H1 (cell line): ENCODE measurements around the gene OR8D2. TPM values are rescaled to one million over a fixed set of nuclear protein-coding genes. Genes with fewer than 3 reads are reported as not detected.

Experiments
- CTCF ChIA-PET: fragments of 300-600 bp; sonication (Branson Sonifier 250); formaldehyde crosslinking; loops from one replicate; lab custom pipeline; 2021; ENCODE audit not compliant: partially characterized antibody; lab: Charles Lee
- POLR2A ChIA-PET: fragments of 300-600 bp; sonication (Branson Sonifier 250); formaldehyde crosslinking; loops from one replicate; lab custom pipeline; 2021; ENCODE audit warnings: inconsistent platforms; ENCODE audit not compliant: partially characterized antibody; lab: Charles Lee
- DNase-seq, 2 experiments: peaks; one replicate each; pipeline versions ENCODE4 v3.0.0 to v3.0.0-alpha.2; 2010 to 2022; ENCODE audit warnings: low spot score in 2 of 2, low read depth in 1 of 2, mixed read lengths in 1 of 2
- FAIRE-seq: peaks from 2 replicates; lab custom pipeline; 2011; peaks lifted over from hg19 to GRCh38; lab: Jason Lieb, UNC
- H2AFZ ChIP-seq: 2 replicates; pipeline ENCODE4 v1.8.1; 2012; ENCODE audit warnings: low read length, inconsistent platforms
- H2AK5ac ChIP-seq: 2 replicates; pipeline ENCODE4 v1.6.1; 2013; ENCODE audit warnings: low read depth, low read length
- H2BK120ac ChIP-seq: replicated peaks from 2 replicates; pipeline ENCODE3; 2013; ENCODE audit warnings: low read depth, low read length, inconsistent platforms
- H2BK12ac ChIP-seq: 2 replicates; pipeline ENCODE4 v1.6.1; 2013; ENCODE audit warnings: low read depth, low read length
- H2BK15ac ChIP-seq: 2 replicates; pipeline ENCODE4 v1.6.1; 2013; ENCODE audit warnings: low read length
- H2BK20ac ChIP-seq: 2 replicates; pipeline ENCODE4 v1.6.1; 2013; ENCODE audit warnings: low read length
- H2BK5ac ChIP-seq: 2 replicates; pipeline ENCODE4 v1.6.1; 2013; ENCODE audit warnings: low read depth, low read length
- H3K14ac ChIP-seq: 2 replicates; pipeline ENCODE4 v1.6.1; 2013; ENCODE audit warnings: inconsistent platforms; ENCODE audit not compliant: insufficient read length
- H3K18ac ChIP-seq: 2 replicates; pipeline ENCODE4 v1.6.1; 2013; ENCODE audit warnings: low read length; ENCODE audit errors: extremely low read depth
- H3K23ac ChIP-seq: 2 replicates; pipeline ENCODE4 v1.6.1; 2013; ENCODE audit warnings: inconsistent platforms; ENCODE audit not compliant: insufficient read length
- H3K23me2 ChIP-seq: 2 replicates; pipeline ENCODE4 v1.6.1; 2013; ENCODE audit warnings: low read depth, low read length
- H3K27ac ChIP-seq: 2 replicates; pipeline ENCODE4 v1.6.1; 2011; ENCODE audit warnings: low read depth, low read length, inconsistent platforms
- H3K27me3 ChIP-seq, 4 experiments: replicated peaks in 1 of 4; 1 replicate in 1 of 4; 2 replicates in 3 of 4; pipeline versions ENCODE4 v1.6.1 to v1.8.1; 2011 to 2013; ENCODE audit warnings: low read length in 3 of 4, mild to moderate bottlenecking in 3 of 4, inconsistent platforms in 2 of 4, mixed read lengths in 2 of 4, moderate library complexity in 1 of 4; ENCODE audit not compliant: control insufficient read depth in 3 of 4, insufficient read depth in 3 of 4; ENCODE audit errors: extremely low read depth in 1 of 4
- H3K36me3 ChIP-seq, 4 experiments: 2 replicates each; pipeline versions ENCODE4 v1.6.1 to v1.8.1; 2011 to 2013; ENCODE audit warnings: mild to moderate bottlenecking in 4 of 4, low read length in 3 of 4, moderate library complexity in 2 of 4, control low read depth in 1 of 4, inconsistent platforms in 1 of 4; ENCODE audit not compliant: insufficient read depth in 4 of 4, control insufficient read depth in 2 of 4
- H3K4ac ChIP-seq: replicated peaks from 2 replicates; pipeline ENCODE3; 2013; ENCODE audit warnings: low read length, low read depth, mixed read lengths, inconsistent platforms; ENCODE audit not compliant: insufficient read length
- H3K4me1 ChIP-seq, 4 experiments: replicated peaks in 1 of 4; 1 replicate in 1 of 4; 2 replicates in 3 of 4; pipeline versions ENCODE4 v1.6.1 to v1.8.1; 2011 to 2013; ENCODE audit warnings: low read length in 3 of 4, inconsistent platforms in 2 of 4, mixed read lengths in 1 of 4; ENCODE audit not compliant: insufficient read depth in 4 of 4, control insufficient read depth in 3 of 4
- H3K4me2 ChIP-seq, 2 experiments: 2 replicates each; pipeline versions ENCODE4 v1.6.1 to v1.8.1; 2011 to 2013; ENCODE audit warnings: low read depth in 2 of 2, low read length in 2 of 2, control low read depth in 1 of 2, inconsistent platforms in 1 of 2, mild to moderate bottlenecking in 1 of 2; ENCODE audit not compliant: insufficient read depth in 1 of 2
- H3K4me3 ChIP-seq, 4 experiments: fragments of 200-600, 300-600 bp in 1 of 4; sonication (generic), shearing (Covaris generic), sonication (Bioruptor Twin) in 1 of 4; 2 replicates each; pipeline versions ENCODE4 v1.5.1 to v1.8.1; 2011 to 2016; ENCODE audit warnings: low read length in 4 of 4, low read depth in 3 of 4, control low read depth in 2 of 4, inconsistent platforms in 2 of 4, mild to moderate bottlenecking in 2 of 4, mixed read lengths in 1 of 4, moderate library complexity in 1 of 4; ENCODE audit not compliant: insufficient read depth in 2 of 4; ENCODE audit errors: extremely low read depth in 1 of 4
- H3K56ac ChIP-seq: replicated peaks from 2 replicates; pipeline ENCODE3; 2013; ENCODE audit warnings: low read depth, mild to moderate bottlenecking, mixed read lengths, low read length, inconsistent platforms; ENCODE audit not compliant: insufficient read length
- H3K79me1 ChIP-seq: 2 replicates; pipeline ENCODE4 v1.6.1; 2013; ENCODE audit warnings: low read depth, low read length, control low read depth
- H3K79me2 ChIP-seq, 2 experiments: 2 replicates each; pipeline versions ENCODE4 v1.6.1 to v1.8.1; 2012 to 2013; ENCODE audit warnings: low read length in 2 of 2, mild to moderate bottlenecking in 2 of 2, inconsistent platforms in 1 of 2; ENCODE audit not compliant: insufficient read depth in 2 of 2, control insufficient read depth in 1 of 2
- H3K9ac ChIP-seq, 4 experiments: replicated peaks in 1 of 4; 1 replicate in 1 of 4; 2 replicates in 3 of 4; pipeline versions ENCODE4 v1.6.1 to v1.8.1; 2011 to 2013; ENCODE audit warnings: low read depth in 3 of 4, low read length in 3 of 4, control low read depth in 2 of 4, mild to moderate bottlenecking in 2 of 4, moderate library complexity in 2 of 4, inconsistent platforms in 1 of 4; ENCODE audit errors: extremely low read depth in 1 of 4
- H3K9me3 ChIP-seq, 2 experiments: 2 replicates each; pipeline versions ENCODE4 v1.6.1 to v1.8.1; 2012 to 2013; ENCODE audit warnings: mild to moderate bottlenecking in 2 of 2, moderate library complexity in 2 of 2, control low read depth in 1 of 2, inconsistent platforms in 1 of 2, low read depth in 1 of 2, low read length in 1 of 2, mixed read lengths in 1 of 2; ENCODE audit not compliant: insufficient read depth in 2 of 2
- H4K20me1 ChIP-seq, 2 experiments: replicated peaks in 1 of 2; 2 replicates each; pipeline versions ENCODE3 to v1.8.1; 2011 to 2013; ENCODE audit warnings: inconsistent platforms in 2 of 2, low read length in 2 of 2, mild to moderate bottlenecking in 1 of 2; ENCODE audit not compliant: insufficient read depth in 2 of 2, control insufficient read depth in 1 of 2
- H4K5ac ChIP-seq: 2 replicates; pipeline ENCODE4 v1.6.1; 2013; ENCODE audit warnings: low read length, low read depth, mixed read lengths, inconsistent platforms; ENCODE audit not compliant: insufficient read length
- H4K8ac ChIP-seq: 2 replicates; pipeline ENCODE4 v1.8.0; 2013; ENCODE audit warnings: mild to moderate bottlenecking, moderate library complexity, low read length, inconsistent platforms; ENCODE audit not compliant: insufficient read depth; ENCODE audit errors: extremely low read depth
- H4K91ac ChIP-seq: replicated peaks from 2 replicates; pipeline ENCODE3; 2013; ENCODE audit warnings: low read length, mixed read lengths, inconsistent platforms; ENCODE audit not compliant: insufficient read length
- CTBP2 ChIP-seq: IDR thresholded peaks from 2 replicates; pipeline ENCODE4 v1.7.0; 2011; ENCODE audit warnings: borderline replicate concordance, mild to moderate bottlenecking, moderate library complexity, mixed read lengths, low read length; ENCODE audit not compliant: insufficient read depth, insufficient read length
- HDAC2 ChIP-seq, 2 experiments: fragments of 300-600 bp in 1 of 2; sonication (generic) in 1 of 2; IDR thresholded peaks; 2 replicates each; pipeline ENCODE4 v1.6.1; 2011 to 2012; ENCODE audit warnings: low read depth in 2 of 2, low read length in 2 of 2, mild to moderate bottlenecking in 2 of 2, moderate library complexity in 2 of 2, borderline replicate concordance in 1 of 2, inconsistent platforms in 1 of 2
- WGBS, 2 experiments: shearing (Covaris generic) in 1 of 2; methylation state at CpG; one replicate each; pipeline versions ENCODE4 v1.1.6 to v1.1.7; 2013 to 2015; ENCODE audit warnings: low lambda C conversion rate in 2 of 2, mixed read lengths in 2 of 2, inconsistent platforms in 1 of 2, low coverage in 1 of 2, missing lambda C conversion rate in 1 of 2; ENCODE audit not compliant: insufficient replicate concordance in 2 of 2, insufficient coverage in 1 of 2, insufficient read length in 1 of 2; ENCODE audit errors: extremely low coverage in 1 of 2, missing lambda C conversion rate in 1 of 2; 5-methylcytosine and 5-hydroxymethylcytosine counted together
- polyA plus RNA-seq, 7 experiments: library from polyadenylated mRNA; depleted of rRNA in 3 of 7; stranded (reverse) in 5 of 7; unstranded in 2 of 7; fragments of >200 nt in 5 of 7; fragments of 200-250 nt in 2 of 7; gene quantifications; 1 replicate in 5 of 7; 2 replicates in 1 of 7; 4 replicates in 1 of 7; pipeline versions ENCODE4 v1.2.1 to v1.2.3, GENCODE V29; 2011 to 2013; ENCODE audit warnings: missing spikeins in 2 of 7, mixed read lengths in 2 of 7
- total RNA-seq: library from RNA; stranded (reverse); fragmentation: NEBNext Ultra II Directional; extraction: Animal tissue kit (Norgen Biotek cat#: 25700); gene quantifications from 2 replicates; pipeline ENCODE4 v1.2.1, GENCODE V29; 2021
- TF ChIP-seq, protein P1 (sequence below): IDR thresholded peaks from 2 replicates; pipeline ENCODE4 v1.6.1; 2011; ENCODE audit warnings: low read length, improper control_type of control experiment

OR8D2 gene
- total and polyA plus RNA-seq, 2 of the 8 experiments (the other 6 are each of a cell fraction or from before 2014, with no cell fraction given), result not detected

DNA sequence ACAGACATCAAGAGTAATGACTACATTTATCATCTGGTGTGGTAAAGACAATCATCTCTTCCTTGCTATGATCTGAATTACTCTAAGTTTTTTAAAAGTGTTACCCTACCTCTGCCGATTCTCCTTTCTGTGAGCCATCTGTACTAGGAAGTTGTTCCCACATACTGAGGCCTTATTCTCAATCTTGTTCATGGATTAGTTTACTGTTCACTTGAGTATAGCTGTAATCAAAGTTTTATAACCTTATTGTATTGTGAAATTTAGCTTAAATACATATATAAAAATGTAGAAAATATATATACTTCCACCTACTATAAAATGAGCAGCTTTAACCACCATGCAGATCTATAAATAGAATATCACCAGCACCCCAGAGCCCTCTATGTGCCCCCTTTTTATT, 2.4 kb upstream of the OR8D2 start:
- FAIRE-seq (no peak), DNase-seq (no peak)
- H2BK120ac ChIP-seq, result no peak overlapping the region
- H3K4me3 ChIP-seq, result no peak overlapping the region
- no peaks in the 10 kb centered on the region for H4K20me1 ChIP-seq
- H3K18ac ChIP-seq, result no peak overlapping the region
- TF ChIP-seq CTBP2 (no peak), HDAC2 (IDR thresholded peaks at IDR 0.05; ENCODE audit: borderline replicate concordance in 1 of 2, low read depth in 2 of 2, low read length in 2 of 2) (no peak)
- TF ChIP-seq, protein P1, sequence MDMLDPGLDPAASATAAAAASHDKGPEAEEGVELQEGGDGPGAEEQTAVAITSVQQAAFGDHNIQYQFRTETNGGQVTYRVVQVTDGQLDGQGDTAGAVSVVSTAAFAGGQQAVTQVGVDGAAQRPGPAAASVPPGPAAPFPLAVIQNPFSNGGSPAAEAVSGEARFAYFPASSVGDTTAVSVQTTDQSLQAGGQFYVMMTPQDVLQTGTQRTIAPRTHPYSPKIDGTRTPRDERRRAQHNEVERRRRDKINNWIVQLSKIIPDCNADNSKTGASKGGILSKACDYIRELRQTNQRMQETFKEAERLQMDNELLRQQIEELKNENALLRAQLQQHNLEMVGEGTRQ, result no peak
- H4K5ac ChIP-seq, result no peak overlapping the region
- no peak overlapping the region for H3K14ac ChIP-seq
- ChIA-PET POLR2A (no interaction called here), CTCF (interaction anchor here (1.2 kb wide), 1 partner anchor 262 kb away, joined by 3 read pairs; no protein-coding TSS in a partner anchor)
- H3K9ac ChIP-seq, result no peak overlapping the region
- H2BK15ac ChIP-seq, result no peak overlapping the region
- no peak overlapping the region for H3K56ac ChIP-seq
- H2AK5ac ChIP-seq, result no peak overlapping the region
- H2BK12ac ChIP-seq, result no peak overlapping the region
- H2BK20ac ChIP-seq, result no peak overlapping the region
- H4K8ac ChIP-seq, result no peak overlapping the region
- no peak overlapping the region for H2AFZ ChIP-seq
- no peak overlapping the region for H3K27ac ChIP-seq
- H4K91ac ChIP-seq, result no peak overlapping the region
- no peaks in the 10 kb centered on the region; a peak in 2 of 4 replicates for H3K9me3 ChIP-seq
- no peak overlapping the region for H3K23ac ChIP-seq
- no peaks in the 10 kb centered on the region for H3K79me1 ChIP-seq
- H3K4me2 ChIP-seq, result no peak overlapping the region
- no peaks in the 10 kb centered on the region for H3K27me3 ChIP-seq
- WGBS, 2 experiments, result 72% methylated on average over 1 of the region's 1 CpG; no CpG with 5 or more reads in 1 of the 2 experiments
- no peaks in the 10 kb centered on the region for H3K79me2 ChIP-seq
- H3K23me2 ChIP-seq, result no peaks in the 10 kb centered on the region; the same call in 1 of the 2 replicates
- H3K36me3 ChIP-seq, result no peaks in the 10 kb centered on the region
- H2BK5ac ChIP-seq, result no peak overlapping the region
- H3K4ac ChIP-seq, result no peak overlapping the region
- H3K4me1 ChIP-seq, result no peaks in the 10 kb centered on the region
